Hepatocyte (in vitro differentiated cells): ENCODE data around the gene SLC2A8. TPM values are rescaled to one million over a fixed set of nuclear protein-coding genes. Genes with fewer than 3 reads are reported as not detected.

Experiments
- DNase-seq: peaks from one replicate; pipeline ENCODE4 v3.0.0-alpha.2; 2016; ENCODE audit warnings: low spot score
- H2AFZ ChIP-seq: fragments of 200-600 bp; sonication (generic); 2 replicates; pipeline ENCODE4 v1.6.0; 2016; ENCODE audit warnings: antibody characterized with exemption, mild to moderate bottlenecking
- H3K27ac ChIP-seq: fragments of 200-600 bp; sonication (generic); 2 replicates; pipeline ENCODE4 v1.5.1; 2016; ENCODE audit warnings: mild to moderate bottlenecking
- H3K27me3 ChIP-seq: fragments of 200-600 bp; sonication (generic); 2 replicates; pipeline ENCODE4 v1.6.1; 2016
- H3K36me3 ChIP-seq: fragments of 200-600 bp; sonication (generic); replicated peaks from 2 replicates; pipeline ENCODE4 v1.5.1; 2016; ENCODE audit warnings: low read depth; ENCODE audit not compliant: insufficient read depth
- H3K4me1 ChIP-seq: fragments of 200-600 bp; sonication (generic); 2 replicates; pipeline ENCODE4 v1.5.1; 2016; ENCODE audit warnings: mild to moderate bottlenecking, moderate library complexity; ENCODE audit not compliant: insufficient read depth
- H3K4me2 ChIP-seq: fragments of 200-600 bp; sonication (generic); 2 replicates; pipeline ENCODE4 v1.6.0; 2016
- H3K4me3 ChIP-seq: fragments of 200-600 bp; sonication (generic); 2 replicates; pipeline ENCODE4 v1.5.1; 2016; ENCODE audit warnings: mild to moderate bottlenecking
- H3K79me2 ChIP-seq: fragments of 200-600 bp; sonication (generic); 2 replicates; pipeline ENCODE4 v1.6.0; 2017; ENCODE audit warnings: mild to moderate bottlenecking
- H3K9me2 ChIP-seq: fragments of 200-600 bp; sonication (generic); replicated peaks from 2 replicates; pipeline ENCODE4 v1.6.0; 2017; ENCODE audit warnings: mild to moderate bottlenecking; ENCODE audit not compliant: insufficient read depth
- H3K9me3 ChIP-seq: fragments of 200-600 bp; sonication (generic); 2 replicates; pipeline ENCODE4 v1.5.1; 2016; ENCODE audit warnings: low read depth, mild to moderate bottlenecking
- H4K20me1 ChIP-seq: fragments of 200-600 bp; sonication (generic); 2 replicates; pipeline ENCODE4 v1.6.0; 2016; ENCODE audit warnings: mild to moderate bottlenecking; ENCODE audit not compliant: insufficient read depth, poor library complexity, severe bottlenecking
- CTCF ChIP-seq: fragments of 200-600 bp; sonication (generic); IDR thresholded peaks from 2 replicates; pipeline ENCODE4 v1.5.1; 2016; ENCODE audit warnings: antibody characterized with exemption, mild to moderate bottlenecking; ENCODE audit not compliant: poor library complexity
- EZH2 ChIP-seq: fragments of 200-600 bp; sonication (generic); IDR thresholded peaks from 2 replicates; pipeline ENCODE4 v1.6.1; 2016; ENCODE audit warnings: antibody characterized with exemption, mild to moderate bottlenecking, borderline replicate concordance
- EZH2phosphoT487 ChIP-seq: fragments of 200-600 bp; sonication (generic); IDR thresholded peaks from one replicate; pipeline ENCODE4 v1.6.1; 2018; ENCODE audit warnings: antibody characterized with exemption, mild to moderate bottlenecking, low read depth, moderate library complexity; ENCODE audit not compliant: unreplicated experiment, severe bottlenecking
- WGBS: methylation state at CpG from one replicate; pipeline ENCODE4 v1.1.6; 2016; ENCODE audit warnings: low lambda C conversion rate; ENCODE audit errors: missing lambda C conversion rate; 5-methylcytosine and 5-hydroxymethylcytosine counted together
- polyA plus RNA-seq: library from polyadenylated mRNA; unstranded; fragments of >200 nt; fragmentation: Nextera tagmentation; extraction: Ambion mirVana; gene quantifications from 2 replicates; pipeline ENCODE4 v1.2.1, GENCODE V29; 2016
- total RNA-seq: library from RNA; depleted of rRNA; stranded (reverse); fragments of >200 nt; gene quantifications from 2 replicates; pipeline ENCODE4 v1.2.3, GENCODE V29; 2014

Gene SLC2A8
- total and polyA plus RNA-seq, 2 experiments from 2014 or later, result 91.7 to 145 TPM

GRCh38 chr9:127437497-127438264, 40.7 kb downstream of the SLC2A8 start:
- no peak overlapping the region for H3K4me3 ChIP-seq
- H3K4me1 ChIP-seq, result no peaks in the 10 kb centered on the region
- 94% methylated on average over 12 of the region's 12 CpGs for WGBS
- no peak for DNase-seq
- H3K9me2 ChIP-seq, result no peaks in the 10 kb centered on the region
- no peaks in the 10 kb centered on the region for H3K9me3 ChIP-seq
- H3K79me2 ChIP-seq, result no peaks in the 10 kb centered on the region
- no peaks in the 10 kb centered on the region for H3K27me3 ChIP-seq
- H3K36me3 ChIP-seq, result no peaks in the 10 kb centered on the region
- TF ChIP-seq EZH2phosphoT487 (no peak), CTCF (no peak), EZH2 (no peak)
- no peaks in the 10 kb centered on the region for H4K20me1 ChIP-seq
- no peak overlapping the region for H3K4me2 ChIP-seq
- no peak overlapping the region for H3K27ac ChIP-seq
- no peak overlapping the region for H2AFZ ChIP-seq

- H3K4me2 ChIP-seq, result no peak overlapping the region
- no peaks in the 10 kb centered on the region for H3K36me3 ChIP-seq
- no peak for DNase-seq
- no peaks in the 10 kb centered on the region for H3K9me2 ChIP-seq
- no peaks in the 10 kb centered on the region for H3K4me1 ChIP-seq
- TF ChIP-seq EZH2phosphoT487 (no peak), EZH2 (no peak), CTCF (no peak)
- WGBS, result 85% methylated on average over 9 of the region's 9 CpGs
- H2AFZ ChIP-seq, result no peak overlapping the region
- H3K9me3 ChIP-seq, result no peaks in the 10 kb centered on the region
- H3K27ac ChIP-seq, result no peak overlapping the region
- no peaks in the 10 kb centered on the region for H3K79me2 ChIP-seq
- no peak overlapping the region for H3K4me3 ChIP-seq
- no peaks in the 10 kb centered on the region for H3K27me3 ChIP-seq
- no peaks in the 10 kb centered on the region for H4K20me1 ChIP-seq
Measured at GRCh38 chr9:127438394-127438793, 41.4 kb downstream of the SLC2A8 start.

- peaks cover 3% of the 10 kb centered on the region for H3K9me3 ChIP-seq
- 95% methylated on average over 17 of the region's 17 CpGs for WGBS
- no peaks in the 10 kb centered on the region for H3K27me3 ChIP-seq
- no peak for DNase-seq
- H3K36me3 ChIP-seq, result no peaks in the 10 kb centered on the region
- peak overlapping the region; percentile 52 for H3K27ac ChIP-seq
- H3K4me3 ChIP-seq, result no peak overlapping the region
- H2AFZ ChIP-seq, result no peak overlapping the region
- H3K9me2 ChIP-seq, result no peaks in the 10 kb centered on the region
- no peak overlapping the region for H3K4me2 ChIP-seq
- TF ChIP-seq CTCF (no peak), EZH2 (no peak), EZH2phosphoT487 (no peak)
- peaks cover 13% of the 10 kb centered on the region for H3K79me2 ChIP-seq
- peaks cover 20% of the 10 kb centered on the region for H4K20me1 ChIP-seq
- H3K4me1 ChIP-seq, result peaks cover 5% of the 10 kb centered on the region
Measured at GRCh38 chr9:127444283-127444920, 47.4 kb downstream of the SLC2A8 start.
